K562 (cell line): ENCODE data around the gene EHBP1L1. TPM values are rescaled to one million over a fixed set of nuclear protein-coding genes. Genes with fewer than 3 reads are reported as not detected.

ENCODE experiments used
- ATAC-seq: fragments of 200-7000 bp; cut with Tn5 transposase; 3 replicates; pipeline ENCODE4 v1.9.1; 2020; ENCODE audit warnings: moderate library complexity
- BruUV-seq: library from RNA; stranded (reverse); fragments of 400-500 nt; replicated peaks from 2 replicates; lab custom pipeline; 2021; lab: Mats Ljungman, UMichigan
- CTCF ChIA-PET: fragments of 300-600 bp; formaldehyde crosslinking; extraction: SDS; loops from one replicate; lab custom pipeline; 2021; ENCODE audit warnings: low intra/inter-chr PET ratio; lab: Yijun Ruan, JAX
- POLR2A ChIA-PET: fragments of 300-600, 350-650 bp; sonication (Branson Sonifier 250); formaldehyde crosslinking; extraction: SDS; loops from one replicate; lab custom pipeline; 2021; ENCODE audit warnings: antibody characterized with exemption, inconsistent platforms; lab: Yijun Ruan, JAX
- DNase-seq, 4 experiments: peaks; one replicate each; pipeline versions ENCODE4 v3.0.0 to v3.0.0-alpha.2; 2011 to 2018; ENCODE audit warnings: low spot score in 3 of 4, mixed read lengths in 3 of 4; ENCODE audit errors: extremely low read depth in 1 of 4
- FAIRE-seq: peaks from 2 replicates; lab custom pipeline; 2011; peaks lifted over from hg19 to GRCh38; lab: Jason Lieb, UNC
- H2AFZ ChIP-seq: 2 replicates; pipeline ENCODE4 v1.6.0; 2011; ENCODE audit warnings: low read depth, low read length, control low read depth, inconsistent platforms
- H3K27ac ChIP-seq: fragments of 200-600 bp; 3 replicates; pipeline ENCODE4 v1.8.0; 2011; ENCODE audit warnings: low read depth, mild to moderate bottlenecking, control low read depth, inconsistent platforms, low read length, moderate library complexity, mixed read lengths; ENCODE audit errors: extremely low read depth
- H3K27me3 ChIP-seq, 2 experiments: fragments of 300-600 bp in 1 of 2; 2 replicates in 1 of 2; 3 replicates in 1 of 2; pipeline versions ENCODE4 v1.6.0 to v1.8.0; 2011; ENCODE audit warnings: inconsistent platforms in 2 of 2, low read length in 2 of 2, mild to moderate bottlenecking in 1 of 2, mixed read lengths in 1 of 2, moderate library complexity in 1 of 2; ENCODE audit not compliant: control insufficient read depth in 2 of 2, insufficient read depth in 2 of 2
- H3K36me3 ChIP-seq: fragments of 300-600 bp; 3 replicates; pipeline ENCODE4 v1.8.0; 2011; ENCODE audit warnings: mild to moderate bottlenecking, low read length, inconsistent platforms; ENCODE audit not compliant: control insufficient read depth, insufficient read depth
- H3K4me1 ChIP-seq, 2 experiments: fragments of 200-600 bp in 1 of 2; replicated peaks in 1 of 2; 2 replicates in 1 of 2; 3 replicates in 1 of 2; pipeline versions ENCODE4 v1.5.1 to v1.8.0; 2011; ENCODE audit warnings: inconsistent platforms in 2 of 2, low read length in 2 of 2, mild to moderate bottlenecking in 1 of 2, mixed read lengths in 1 of 2, moderate library complexity in 1 of 2; ENCODE audit not compliant: control insufficient read depth in 2 of 2, insufficient read depth in 2 of 2
- H3K4me2 ChIP-seq: 2 replicates; pipeline ENCODE4 v1.6.1; 2011; ENCODE audit warnings: low read length, control low read depth, inconsistent platforms, mixed read lengths; ENCODE audit not compliant: insufficient read depth
- H3K4me3 ChIP-seq: fragments of 200-600 bp; sonication (generic), shearing (Covaris generic); 2 replicates; pipeline ENCODE4 v1.5.1; 2016; ENCODE audit warnings: control low read depth, inconsistent platforms
- H3K79me2 ChIP-seq: fragments of 200-600 bp; 3 replicates; pipeline ENCODE4 v1.8.0; 2011; ENCODE audit warnings: low read length, inconsistent platforms; ENCODE audit not compliant: control insufficient read depth, insufficient read depth
- H3K9ac ChIP-seq, 2 experiments: 2 replicates each; pipeline versions ENCODE4 v1.6.0 to v1.6.1; 2011; ENCODE audit warnings: low read depth in 2 of 2, low read length in 2 of 2, control low read depth in 1 of 2, inconsistent platforms in 1 of 2, mild to moderate bottlenecking in 1 of 2, mixed read lengths in 1 of 2; ENCODE audit not compliant: insufficient read depth in 1 of 2
- H3K9me1 ChIP-seq: one replicate; pipeline ENCODE4 v1.6.0; 2011; ENCODE audit warnings: inconsistent platforms, mild to moderate bottlenecking, low read length, moderate library complexity; ENCODE audit not compliant: control insufficient read depth, insufficient read depth
- H3K9me3 ChIP-seq: replicated peaks from 2 replicates; pipeline ENCODE4 v1.5.1; 2011; ENCODE audit warnings: low read depth, low read length, inconsistent platforms; ENCODE audit not compliant: control insufficient read depth, insufficient read depth
- H4K20me1 ChIP-seq: replicated peaks from 2 replicates; pipeline ENCODE4 v1.6.1; 2011; ENCODE audit warnings: low read length, inconsistent platforms, mixed read lengths; ENCODE audit not compliant: control insufficient read depth, insufficient read depth
- ARID4B ChIP-seq: sonication (generic); formaldehyde crosslinking; IDR thresholded peaks from 2 replicates; pipeline ENCODE4 v1.8.0; 2022; ENCODE audit warnings: mild to moderate bottlenecking, missing genetic modification reagents
- BRCA1 ChIP-seq, 2 experiments: fragments of 450-650 bp in 1 of 2; sonication (generic) in 1 of 2; formaldehyde crosslinking in 1 of 2; IDR thresholded peaks; 2 replicates each; pipeline versions ENCODE4 v1.5.0 to v1.6.1; 2017 to 2020; ENCODE audit warnings: mild to moderate bottlenecking in 1 of 2, missing genetic modification reagents in 1 of 2
- KAT7 ChIP-seq: sonication (generic); formaldehyde crosslinking; IDR thresholded peaks from 2 replicates; pipeline ENCODE4 v1.8.0; 2022; ENCODE audit warnings: missing genetic modification reagents, mild to moderate bottlenecking, borderline replicate concordance
- KLF10 ChIP-seq: fragments of 250-450 bp; sonication (Bioruptor Pico); IDR thresholded peaks from 2 replicates; pipeline ENCODE4 v1.6.1; 2021; ENCODE audit warnings: matching md5 sums
- NR4A1 ChIP-seq, 2 experiments: fragments of 250-450 bp in 1 of 2; fragments of 450-650 bp in 1 of 2; sonication (Bioruptor Pico) in 1 of 2; IDR thresholded peaks; 2 replicates each; pipeline versions ENCODE4 v1.4.0 to v1.6.1; 2016 to 2020; ENCODE audit warnings: mild to moderate bottlenecking in 2 of 2, missing compliant biosample characterization in 1 of 2, missing genetic modification characterization in 1 of 2, moderate library complexity in 1 of 2
- PURB ChIP-seq: sonication (generic); formaldehyde crosslinking; IDR thresholded peaks from 2 replicates; pipeline ENCODE4 v1.9.0; 2021; ENCODE audit warnings: low read depth, mild to moderate bottlenecking, missing genetic modification reagents
- SMAD1 ChIP-seq: fragments of 150-350 bp; IDR thresholded peaks from 2 replicates; pipeline ENCODE4 v1.6.1; 2014; ENCODE audit warnings: low read length, low read depth; ENCODE audit not compliant: partially characterized antibody
- SRF ChIP-seq, 2 experiments: fragments of 250-450, 450-650 bp in 1 of 2; sonication (Bioruptor Pico) in 1 of 2; sonication (generic) in 1 of 2; formaldehyde crosslinking; IDR thresholded peaks; 2 replicates each; pipeline versions ENCODE4 v1.5.0 to v1.5.1; 2020 to 2022; ENCODE audit warnings: mild to moderate bottlenecking in 1 of 2, missing genetic modification reagents in 1 of 2
- UBTF ChIP-seq, 2 experiments: IDR thresholded peaks; 2 replicates each; pipeline ENCODE4 v1.6.1; 2012; ENCODE audit warnings: improper control_type of control experiment in 2 of 2, low read depth in 2 of 2, low read length in 2 of 2, borderline replicate concordance in 1 of 2
- WGBS: fragments of 100-300 bp; shearing (Covaris generic); methylation state at CpG from one replicate; pipeline ENCODE4 v1.1.6; 2016; ENCODE audit warnings: low coverage, mixed read lengths; ENCODE audit not compliant: insufficient coverage; ENCODE audit errors: missing lambda C conversion rate; 5-methylcytosine and 5-hydroxymethylcytosine counted together
- in situ Hi-C: fragments of 300-500 bp; cut with MboI; formaldehyde crosslinking; loops from 4 replicates; pipeline ENCODE4 v1.15.0; 2018; ENCODE audit warnings: inconsistent platforms, mixed read lengths
- intact Hi-C: fragments of 100-400 bp; cut with micrococcal nuclease; formaldehyde crosslinking; loops from 2 replicates; pipeline ENCODE4 v1.14.2; 2022
- polyA plus RNA-seq, 8 experiments: library from polyadenylated mRNA; depleted of rRNA in 4 of 8; stranded (reverse) in 5 of 8; unstranded in 3 of 8; fragments of >200 nt; fragmentation: Nextera tagmentation in 2 of 8; fragmentation: Illumina TruSeq in 1 of 8; extraction: Ambion mirVana in 2 of 8; extraction: Trizol in 1 of 8; gene quantifications; 2 replicates each; pipeline versions ENCODE4 v1.2.1 to v1.2.3, GENCODE V29; 2011 to 2014; ENCODE audit warnings: inconsistent platforms in 1 of 8, missing spikeins in 1 of 8
- total RNA-seq, 7 experiments: library from RNA; depleted of rRNA in 6 of 7; stranded (reverse); fragments of >200 nt in 6 of 7; fragmentation: Illumina TruSeq in 2 of 7; extraction: Trizol in 2 of 7; gene quantifications; 2 replicates each; pipeline versions ENCODE4 v1.2.1 to v1.2.3, GENCODE V29; 2011 to 2021; ENCODE audit warnings: low replicate concordance in 1 of 7

The EHBP1L1 gene
- total and polyA plus RNA-seq, 9 of the 15 experiments (the other 6 are each of a cell fraction or from before 2014, with no cell fraction given) = 0.03 to 87.1 (median 26.3) TPM

GRCh38 chr11:65572356-65573051 is 3.3 kb upstream of the EHBP1L1 start, which contains the start of gene FAM89B (continued):
- TF ChIP-seq UBTF (IDR thresholded peaks at IDR 0.05; ENCODE audit: borderline replicate concordance in 1 of 2, low read depth in 2 of 2, low read length in 2 of 2) (peak; percentile 54 to 58; a peak in 2 of 4 replicates), SRF (CRISPR knock-in tag; IDR thresholded peaks at IDR 0.05) (0 out of 4 replicates have a peak, but pooled peaks of 1 of the 2 experiments have one; percentile 39), SMAD1 (no peak)

- DNase-seq (no peak), FAIRE-seq (no peak), ATAC-seq (no peak)
- H3K9me3 ChIP-seq = no peaks in the 10 kb centered on the region
- H3K9me1 ChIP-seq = peaks cover 5% of the 10 kb centered on the region
- peak overlapping the region; percentile 88; the same call in 1 of the 2 replicates for H3K4me3 ChIP-seq
- peaks cover 25% of the 10 kb centered on the region for H3K36me3 ChIP-seq
- 79% methylated on average over 21 of the region's 22 CpGs for WGBS
- H2AFZ ChIP-seq = no peak overlapping the region
- H4K20me1 ChIP-seq = peaks cover 6% of the 10 kb centered on the region
- ChIA-PET CTCF (interaction anchor here (6.5 kb wide), 1 partner anchor 33 kb away, joined by 63 read pairs; no protein-coding TSS in a partner anchor), POLR2A (interaction anchor here (0.6 to 4.7 kb wide), 8 partner anchors 13 to 327 kb away, joined by 3 to 35 read pairs (median 5); partner anchors contain the start of genes FOSL1, MALAT1 and NEAT1)
- BruUV-seq = no TSS peak
- in situ Hi-C loops (no loop called here), intact Hi-C loops (loop anchor here (1.0 to 5.0 kb wide), 4 partner anchors 15 to 101 kb away; partner anchors contain the start of genes SCYL1 and SIPA1)
- H3K4me2 ChIP-seq = peak overlapping the region; percentile 99
- peaks cover 63 to 91% of the 10 kb centered on the region in 2 experiments for H3K4me1 ChIP-seq
- H3K9ac ChIP-seq = peak overlapping the region; percentile 41 to 89; a peak in 3 of 4 replicates
- peak overlapping the region; percentile 30; the same call in 1 of the 3 replicates for H3K27ac ChIP-seq
- no peaks in the 10 kb centered on the region; a peak in 1 of 5 replicates for H3K27me3 ChIP-seq
- H3K79me2 ChIP-seq = peaks cover 78% of the 10 kb centered on the region
- TF ChIP-seq ARID4B (CRISPR knock-in tag) = 0 out of 2 replicates have a peak, but pooled peaks have one; percentile 10
- 0 out of 2 replicates have a peak, but pooled peaks have one; percentile 71 for TF ChIP-seq NR4A1 (CRISPR knock-in tag; IDR thresholded peaks at IDR 0.05)
- no peak for TF ChIP-seq NR4A1 (tag; IDR thresholded peaks at IDR 0.05)
- TF ChIP-seq PURB (CRISPR knock-in tag) = no peak
- no peak for TF ChIP-seq KLF10
- TF ChIP-seq KAT7 = 0 out of 2 replicates have a peak, but pooled peaks have one; percentile 0
- no peak for TF ChIP-seq BRCA1 (IDR thresholded peaks at IDR 0.05)
- 0 out of 2 replicates have a peak, but pooled peaks have one; percentile 44 for TF ChIP-seq BRCA1 (CRISPR knock-in tag; IDR thresholded peaks at IDR 0.05)
These were observed 2.3 kb upstream of the EHBP1L1 start for GRCh38 chr11:65573391-65574079.
